Glutamatergic neuron (in vitro differentiated cells): ENCODE measurements around the gene KLRF1. TPM values are rescaled to one million over a fixed set of nuclear protein-coding genes. Genes with fewer than 3 reads are reported as not detected.
"Not testable (repeated sequence)": the region's sequence is repeated elsewhere in the genome, so short reads cannot be mapped to it uniquely, and the experiment has no call there.

Source experiments
- DNase-seq: peaks from one replicate; pipeline ENCODE4 v3.0.0; 2022
- H3K27ac Mint-ChIP-seq: one replicate; pipeline ENCODE4 v1.8.0; 2020; ENCODE audit warnings: mild to moderate bottlenecking, mixed read lengths, inconsistent platforms; ENCODE audit not compliant: unreplicated experiment
- H3K27me3 Mint-ChIP-seq: one replicate; pipeline ENCODE4 v1.8.0; 2020; ENCODE audit warnings: mild to moderate bottlenecking, moderate library complexity, mixed read lengths, inconsistent platforms; ENCODE audit not compliant: unreplicated experiment
- H3K36me3 Mint-ChIP-seq: one replicate; pipeline ENCODE4 v1.8.0; 2020; ENCODE audit warnings: mild to moderate bottlenecking, mixed read lengths, inconsistent platforms; ENCODE audit not compliant: unreplicated experiment
- H3K4me1 Mint-ChIP-seq: one replicate; pipeline ENCODE4 v1.8.0; 2020; ENCODE audit warnings: mild to moderate bottlenecking, low read depth, mixed read lengths, inconsistent platforms; ENCODE audit not compliant: unreplicated experiment
- H3K4me3 Mint-ChIP-seq: one replicate; pipeline ENCODE4 v1.8.0; 2020; ENCODE audit warnings: mild to moderate bottlenecking, mixed read lengths, inconsistent platforms; ENCODE audit not compliant: unreplicated experiment
- H3K9me3 Mint-ChIP-seq: one replicate; pipeline ENCODE4 v1.8.0; 2020; ENCODE audit warnings: mild to moderate bottlenecking, moderate library complexity, mixed read lengths, inconsistent platforms; ENCODE audit not compliant: unreplicated experiment
- CTCF ChIP-seq: fragments of 200-600 bp; sonication (generic); IDR thresholded peaks from one replicate; pipeline ENCODE4 v1.5.0; 2021; ENCODE audit not compliant: partially characterized antibody, unreplicated experiment
- total RNA-seq: library from RNA; stranded (reverse); fragmentation: NEBNext Ultra II Directional; extraction: Animal tissue kit (Norgen Biotek cat#: 25700); gene quantifications from one replicate; pipeline ENCODE4 v1.2.1, GENCODE V29; 2021; ENCODE audit not compliant: unreplicated experiment

The KLRF1 gene
- total RNA-seq, 1 donor from 2014 or later, result not detected

DNA sequence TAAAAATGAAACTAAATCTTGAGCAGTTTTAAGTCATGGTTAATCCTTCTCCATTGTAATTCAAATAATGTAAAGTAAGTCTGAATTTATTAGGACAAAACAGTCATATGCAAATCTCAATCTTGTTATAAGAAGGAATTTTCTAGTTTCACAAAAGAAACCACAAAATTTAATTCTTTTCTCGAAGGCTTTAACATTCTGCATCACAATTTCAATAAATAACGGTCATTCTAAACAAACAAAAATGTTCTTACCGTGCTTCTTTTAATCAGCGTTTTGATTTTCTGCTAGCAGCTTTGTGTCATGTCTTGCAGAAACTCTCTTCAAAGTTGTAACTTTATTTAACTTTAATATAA lies 41.6 kb downstream of the KLRF1 start:
- H3K4me1 Mint-ChIP-seq, result no peaks in the 10 kb centered on the region
- H3K4me3 Mint-ChIP-seq, result no peak overlapping the region
- no peaks in the 10 kb centered on the region for H3K36me3 Mint-ChIP-seq
- H3K27me3 Mint-ChIP-seq, result no peaks in the 10 kb centered on the region
- H3K27ac Mint-ChIP-seq, result no peak overlapping the region
- no peaks in the 10 kb centered on the region for H3K9me3 Mint-ChIP-seq
- TF ChIP-seq CTCF, result no peak
- no peak for DNase-seq

- no peak for DNase-seq
- no peak within 1 kb of the TSS for H3K27ac Mint-ChIP-seq
- no peak for TF ChIP-seq CTCF
- no peaks in the 10 kb centered on the region for H3K9me3 Mint-ChIP-seq
- H3K36me3 Mint-ChIP-seq, result no peaks in the 10 kb centered on the region
- H3K4me1 Mint-ChIP-seq, result no peaks in the 10 kb centered on the region
- H3K27me3 Mint-ChIP-seq, result no peaks in the 10 kb centered on the region
- no peak within 1 kb of the TSS for H3K4me3 Mint-ChIP-seq
These were observed 42.3 kb downstream of the KLRF1 start, which contains the start of gene CLEC2B for GRCh38 chr12:9869307-9870161. Gene CLEC2B, minus strand, starts transcription at chr12:9869354.

- Mint-ChIP-seq H3K36me3 (no peaks in the 10 kb centered on the region), H3K27ac (no peak overlapping the region), H3K4me3 (no peak overlapping the region), H3K4me1 (no peaks in the 10 kb centered on the region), H3K9me3 (peaks cover 3% of the 10 kb centered on the region), H3K27me3 (no peaks in the 10 kb centered on the region)
- TF ChIP-seq CTCF, result no peak
- DNase-seq, result no peak
These were observed 43.1 kb downstream of the KLRF1 start for GRCh38 chr12:9870286-9870866.

GRCh38 chr12:9872162-9872561 lies 44.9 kb downstream of the KLRF1 start:
- no peak overlapping the region for H3K4me3 Mint-ChIP-seq
- no peak overlapping the region for H3K27ac Mint-ChIP-seq
- H3K4me1 Mint-ChIP-seq, result no peaks in the 10 kb centered on the region
- TF ChIP-seq CTCF, result no peak
- no peaks in the 10 kb centered on the region for H3K36me3 Mint-ChIP-seq
- no peak for DNase-seq
- peaks cover 3% of the 10 kb centered on the region for H3K9me3 Mint-ChIP-seq
- H3K27me3 Mint-ChIP-seq, result no peaks in the 10 kb centered on the region

DNA sequence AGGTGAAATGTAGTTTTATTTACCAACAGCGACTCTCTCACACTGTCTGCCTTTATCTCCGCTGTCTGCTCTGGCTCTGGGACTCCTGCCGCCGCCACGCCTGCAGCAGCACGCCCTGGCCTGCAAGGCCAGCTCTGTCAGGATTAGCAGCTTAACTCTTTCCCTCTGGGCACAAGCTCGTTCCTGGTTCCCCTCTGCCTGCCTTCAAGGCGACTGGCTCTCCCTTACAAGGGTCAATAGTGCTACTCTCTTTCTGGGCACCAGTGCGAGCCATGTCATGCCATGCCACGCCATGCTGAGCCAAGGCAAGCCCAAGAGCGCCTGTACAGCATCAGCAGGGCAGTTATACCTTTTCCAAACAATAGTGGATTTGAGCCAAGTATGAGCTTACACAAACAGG lies 45.5 kb downstream of the KLRF1 start:
- Mint-ChIP-seq H3K9me3 (peaks cover 3% of the 10 kb centered on the region), H3K27ac (no peak overlapping the region), H3K27me3 (no peaks in the 10 kb centered on the region), H3K4me1 (no peaks in the 10 kb centered on the region), H3K36me3 (no peaks in the 10 kb centered on the region), H3K4me3 (no peak overlapping the region)
- DNase-seq, result no peak
- TF ChIP-seq CTCF, result no peak

DNA sequence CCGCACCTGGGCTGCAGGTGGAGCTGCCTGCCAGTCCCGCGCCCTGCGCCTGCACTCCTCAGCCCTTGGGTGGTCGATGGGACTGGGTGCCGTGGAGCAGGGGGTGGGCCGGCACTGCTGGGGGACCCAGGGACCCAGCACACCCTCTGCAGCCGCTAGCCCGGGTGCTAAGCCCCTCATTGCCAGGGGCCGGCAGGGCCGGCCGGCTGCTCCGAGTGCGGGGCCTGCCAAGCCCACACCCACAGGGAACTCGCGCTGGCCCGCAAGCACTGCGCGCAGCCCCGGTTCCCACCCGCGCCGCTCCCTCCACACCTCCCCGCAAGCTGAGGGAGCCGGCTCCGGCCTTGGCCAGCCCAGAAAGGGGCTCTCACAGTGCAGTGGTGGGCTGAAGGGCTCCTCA lies 48.8 kb downstream of the KLRF1 start:
- H3K27ac Mint-ChIP-seq, result not testable (repeated sequence)

More for the DNA sequence above, 48.8 kb downstream of the KLRF1 start:
- H3K27me3 Mint-ChIP-seq, H3K4me3 Mint-ChIP-seq, H3K36me3 Mint-ChIP-seq, H3K9me3 Mint-ChIP-seq, H3K4me1 Mint-ChIP-seq, DNase-seq: not testable (repeated sequence)
